ENCODE data around the gene GNG2. TPM values are rescaled to one million over a fixed set of nuclear protein-coding genes. Genes with fewer than 3 reads are reported as not detected.

The GNG2 gene
- total RNA-seq, 2 experiments from 2014 or later = 131 to 132 TPM

DNA sequence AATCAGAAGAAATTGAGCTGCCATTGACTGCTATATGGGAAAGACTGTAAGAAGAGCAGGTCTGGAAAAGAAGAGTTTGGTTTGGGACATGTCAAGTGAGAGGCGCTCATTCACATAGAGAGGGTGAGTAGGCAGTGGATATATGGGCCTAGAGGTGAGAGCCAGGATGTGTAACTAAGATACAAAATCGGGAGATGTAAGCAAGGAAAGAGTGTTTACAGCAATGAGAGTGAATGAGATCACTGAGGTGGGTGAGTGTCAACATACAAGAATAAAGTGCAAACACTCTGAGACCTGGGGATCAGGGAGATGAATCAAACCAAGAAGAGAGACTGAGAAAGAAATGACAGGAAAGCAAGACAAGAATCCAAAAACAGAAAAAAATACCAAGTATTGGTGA is 70.9 kb downstream of the GNG2 start:
- H3K9me3 Mint-ChIP-seq = peaks cover 7% of the 10 kb centered on the region
- no peaks in the 10 kb centered on the region for H3K27me3 Mint-ChIP-seq
- H3K4me1 Mint-ChIP-seq = peaks cover 46% of the 10 kb centered on the region
- DNase-seq = no peak
- peak overlapping the region; percentile 0 for H3K27ac Mint-ChIP-seq
- peaks cover 62% of the 10 kb centered on the region for H3K36me3 Mint-ChIP-seq
- no peak overlapping the region for H3K4me3 Mint-ChIP-seq

DNA sequence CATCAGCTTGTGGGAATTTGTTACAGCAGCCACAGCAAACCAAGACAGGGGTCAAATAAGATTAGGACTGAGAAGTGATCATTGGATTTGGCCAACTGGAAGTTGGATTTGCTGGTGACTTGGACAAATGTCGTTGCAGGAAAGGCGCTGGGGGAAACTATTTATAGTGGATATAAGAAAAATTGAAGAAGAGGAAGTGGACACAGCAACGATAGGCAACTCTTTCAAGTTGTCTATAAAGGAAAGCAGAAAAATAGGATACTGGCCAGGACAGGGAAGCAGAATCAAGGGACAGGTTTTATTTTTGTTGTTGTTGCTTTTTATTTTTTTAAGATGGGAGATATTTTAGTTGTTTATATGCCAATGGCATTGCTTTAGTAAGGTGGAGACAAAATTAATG is 72.8 kb downstream of the GNG2 start:
- Mint-ChIP-seq H3K9me3 (peaks cover 8% of the 10 kb centered on the region), H3K4me3 (no peak overlapping the region), H3K4me1 (peaks cover 52% of the 10 kb centered on the region), H3K27ac (no peak overlapping the region), H3K36me3 (peaks cover 52% of the 10 kb centered on the region), H3K27me3 (no peaks in the 10 kb centered on the region)
- no peak for DNase-seq

- H3K4me1 Mint-ChIP-seq = peaks cover 47% of the 10 kb centered on the region
- no peak overlapping the region for H3K4me3 Mint-ChIP-seq
- peaks cover 9% of the 10 kb centered on the region for H3K9me3 Mint-ChIP-seq
- no peaks in the 10 kb centered on the region for H3K27me3 Mint-ChIP-seq
- peaks cover 58% of the 10 kb centered on the region for H3K36me3 Mint-ChIP-seq
- no peak overlapping the region for H3K27ac Mint-ChIP-seq
- no peak for DNase-seq
These were observed 77.7 kb downstream of the GNG2 start for GRCh38 chr14:51938137-51938536.

DNA sequence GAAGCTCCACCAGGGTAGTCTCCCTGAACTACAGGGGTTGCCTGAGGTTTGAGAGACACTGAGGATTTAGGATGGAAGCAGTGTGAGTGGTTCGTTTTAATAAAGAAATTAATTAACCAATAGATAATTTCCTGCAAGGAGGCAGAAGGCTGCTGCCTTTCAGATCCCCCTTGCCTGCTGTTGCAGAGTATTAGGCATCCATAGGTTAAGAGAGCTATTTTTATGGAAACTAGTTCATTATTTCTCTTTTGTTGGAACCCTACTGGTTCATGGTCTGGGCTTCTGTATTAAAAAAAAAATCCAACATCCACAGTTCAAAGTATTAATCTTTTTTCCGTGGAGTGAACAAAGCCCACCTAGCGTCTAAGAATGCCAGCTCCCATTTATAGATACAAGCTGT is 78.4 kb downstream of the GNG2 start:
- peaks cover 56% of the 10 kb centered on the region for H3K36me3 Mint-ChIP-seq

DNA sequence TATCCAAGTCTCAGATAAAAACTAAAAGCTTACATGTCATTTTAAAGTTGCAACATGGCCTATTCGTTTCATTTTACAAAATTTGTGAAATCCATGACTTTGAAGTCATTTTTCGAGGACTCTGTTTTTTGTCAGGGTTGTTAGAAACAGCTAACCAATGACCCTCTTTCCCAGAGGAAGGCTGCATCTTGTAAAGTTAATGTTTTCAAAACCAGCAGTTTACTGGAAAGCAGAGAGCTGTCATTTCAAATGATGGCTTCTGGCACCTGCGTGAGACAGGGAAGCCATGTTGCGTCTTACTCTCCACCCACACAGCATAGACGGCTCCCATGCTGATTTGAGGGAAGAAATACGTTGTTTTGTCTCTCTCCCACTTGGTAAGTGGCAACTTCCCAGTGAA is 78.8 kb downstream of the GNG2 start:
- Mint-ChIP-seq H3K27me3 (no peaks in the 10 kb centered on the region), H3K4me3 (no peak overlapping the region), H3K36me3 (peaks cover 58% of the 10 kb centered on the region), H3K4me1 (peaks cover 39% of the 10 kb centered on the region), H3K9me3 (peaks cover 11% of the 10 kb centered on the region), H3K27ac (no peak overlapping the region)
- no peak for DNase-seq

More for the DNA sequence above, 78.4 kb downstream of the GNG2 start:
- H3K4me1 Mint-ChIP-seq = peaks cover 41% of the 10 kb centered on the region
- H3K27ac Mint-ChIP-seq = no peak overlapping the region
- no peak overlapping the region for H3K4me3 Mint-ChIP-seq
- DNase-seq = no peak
- H3K9me3 Mint-ChIP-seq = peaks cover 9% of the 10 kb centered on the region
- H3K27me3 Mint-ChIP-seq = no peaks in the 10 kb centered on the region

DNA sequence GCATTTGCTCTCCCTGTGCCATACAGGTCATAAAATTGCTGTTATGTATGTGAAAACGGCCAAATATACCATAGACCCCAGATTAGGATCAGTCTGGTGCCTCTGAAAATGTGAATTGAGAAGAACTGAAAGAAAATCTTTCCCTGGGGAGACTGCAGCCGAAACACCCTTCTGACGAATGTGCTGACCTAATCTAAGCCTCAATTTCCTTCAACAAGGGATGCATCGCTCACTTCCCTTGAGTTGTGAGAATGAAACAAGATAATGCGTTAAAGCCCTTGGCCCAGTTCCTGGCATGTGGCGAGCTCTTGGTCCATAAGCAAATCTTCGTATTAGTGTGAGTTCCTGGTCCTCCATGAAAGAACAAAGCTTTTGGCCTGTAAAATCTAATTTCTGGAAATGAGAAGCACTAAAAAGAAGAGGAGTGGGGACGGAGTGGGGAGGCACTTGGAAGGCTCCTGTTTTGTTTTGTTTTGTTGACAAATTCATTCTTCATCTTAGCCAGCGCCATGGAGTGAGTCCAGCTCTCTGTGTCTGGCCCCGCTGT is 79.4 kb downstream of the GNG2 start:
- no peak overlapping the region for H3K27ac Mint-ChIP-seq
- H3K27me3 Mint-ChIP-seq = no peaks in the 10 kb centered on the region
- H3K36me3 Mint-ChIP-seq = peaks cover 58% of the 10 kb centered on the region
- no peak overlapping the region for H3K4me3 Mint-ChIP-seq
- peaks cover 13% of the 10 kb centered on the region for H3K9me3 Mint-ChIP-seq
- no peak for DNase-seq
- peaks cover 35% of the 10 kb centered on the region for H3K4me1 Mint-ChIP-seq

GRCh38 chr14:51942971-51943370 is 82.6 kb downstream of the GNG2 start:
- DNase-seq = no peak
- Mint-ChIP-seq H3K9me3 (peaks cover 31% of the 10 kb centered on the region), H3K27ac (no peak overlapping the region), H3K36me3 (peaks cover 79% of the 10 kb centered on the region), H3K4me3 (no peak overlapping the region), H3K27me3 (no peaks in the 10 kb centered on the region), H3K4me1 (peaks cover 29% of the 10 kb centered on the region)

- H3K4me1 Mint-ChIP-seq = peaks cover 8% of the 10 kb centered on the region
- H3K4me3 Mint-ChIP-seq = no peak overlapping the region
- H3K36me3 Mint-ChIP-seq = peaks cover 78% of the 10 kb centered on the region
- no peak for DNase-seq
- peaks cover 18% of the 10 kb centered on the region for H3K9me3 Mint-ChIP-seq
- no peaks in the 10 kb centered on the region for H3K27me3 Mint-ChIP-seq
- H3K27ac Mint-ChIP-seq = no peak overlapping the region
These were observed 89.6 kb downstream of the GNG2 start for GRCh38 chr14:51950007-51950406.

GRCh38 chr14:51951656-51952055 is 91.2 kb downstream of the GNG2 start:
- H3K27me3 Mint-ChIP-seq = no peaks in the 10 kb centered on the region
- DNase-seq = no peak
- peaks cover 72% of the 10 kb centered on the region for H3K36me3 Mint-ChIP-seq
- H3K4me3 Mint-ChIP-seq = no peak overlapping the region
- H3K9me3 Mint-ChIP-seq = peaks cover 10% of the 10 kb centered on the region
- no peak overlapping the region for H3K27ac Mint-ChIP-seq
- H3K4me1 Mint-ChIP-seq = peaks cover 6% of the 10 kb centered on the region

- Mint-ChIP-seq H3K36me3 (peaks cover 83% of the 10 kb centered on the region), H3K27ac (no peak overlapping the region), H3K4me1 (peaks cover 12% of the 10 kb centered on the region), H3K4me3 (no peak overlapping the region), H3K9me3 (peaks cover 13% of the 10 kb centered on the region), H3K27me3 (no peaks in the 10 kb centered on the region)
- no peak for DNase-seq
These were observed 93.6 kb downstream of the GNG2 start for GRCh38 chr14:51954031-51954430.

- Mint-ChIP-seq H3K4me1 (peaks cover 10% of the 10 kb centered on the region), H3K36me3 (peaks cover 85% of the 10 kb centered on the region), H3K4me3 (no peak overlapping the region), H3K27me3 (no peaks in the 10 kb centered on the region), H3K9me3 (peaks cover 19% of the 10 kb centered on the region), H3K27ac (no peak overlapping the region)
- no peak for DNase-seq
These were observed 94.2 kb downstream of the GNG2 start for GRCh38 chr14:51954657-51955056.

DNA sequence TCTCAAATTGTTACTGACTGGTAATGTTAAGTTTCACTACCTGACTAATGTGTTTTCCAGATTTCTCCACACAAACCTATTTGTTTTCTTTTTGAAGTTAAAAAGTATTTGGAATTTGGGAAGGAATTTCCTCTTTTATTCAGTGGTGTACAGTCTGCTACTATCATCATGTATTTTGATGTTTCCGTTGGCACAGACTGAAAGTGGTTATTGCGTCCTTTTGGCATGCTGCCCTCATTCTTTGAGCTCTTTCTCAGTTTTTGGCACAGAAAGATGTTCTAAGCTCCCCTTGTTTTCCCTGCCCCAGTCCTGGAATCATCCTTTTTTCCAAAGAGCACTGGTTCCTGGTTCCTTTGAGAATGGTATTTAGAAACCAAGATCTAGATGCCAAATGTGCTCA is 97.5 kb downstream of the GNG2 start:
- peaks cover 29% of the 10 kb centered on the region for H3K4me1 Mint-ChIP-seq
- H3K4me3 Mint-ChIP-seq = no peak overlapping the region

DNA sequence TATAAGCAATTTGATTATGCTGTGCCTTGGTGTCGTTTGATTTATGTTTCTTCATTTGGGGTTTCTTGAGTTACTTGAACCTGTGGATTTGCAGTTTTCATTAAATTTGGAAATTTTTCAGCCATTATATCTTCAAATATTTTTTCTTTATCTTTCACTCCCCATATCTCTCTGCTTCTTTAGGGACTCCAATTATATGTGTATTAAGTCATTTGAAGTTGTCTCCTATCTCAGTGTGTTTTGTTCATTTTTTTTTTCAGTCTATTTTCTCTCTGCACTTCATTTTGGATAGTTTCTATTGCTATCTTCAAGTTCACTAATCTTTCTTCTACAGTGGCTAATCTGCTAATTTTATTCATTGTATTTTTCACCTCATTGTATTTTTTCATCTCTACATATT is 99.5 kb downstream of the GNG2 start:
- no peaks in the 10 kb centered on the region for H3K27me3 Mint-ChIP-seq
- DNase-seq = no peak
- H3K36me3 Mint-ChIP-seq = peaks cover 80% of the 10 kb centered on the region
- H3K9me3 Mint-ChIP-seq = peaks cover 26% of the 10 kb centered on the region
- no peak overlapping the region for H3K4me3 Mint-ChIP-seq
- peaks cover 34% of the 10 kb centered on the region for H3K4me1 Mint-ChIP-seq
- H3K27ac Mint-ChIP-seq = no peak overlapping the region

More for the DNA sequence above, 97.5 kb downstream of the GNG2 start:
- no peak for DNase-seq
- Mint-ChIP-seq H3K36me3 (peaks cover 84% of the 10 kb centered on the region), H3K27ac (no peak overlapping the region), H3K27me3 (no peaks in the 10 kb centered on the region), H3K9me3 (peaks cover 26% of the 10 kb centered on the region)

DNA sequence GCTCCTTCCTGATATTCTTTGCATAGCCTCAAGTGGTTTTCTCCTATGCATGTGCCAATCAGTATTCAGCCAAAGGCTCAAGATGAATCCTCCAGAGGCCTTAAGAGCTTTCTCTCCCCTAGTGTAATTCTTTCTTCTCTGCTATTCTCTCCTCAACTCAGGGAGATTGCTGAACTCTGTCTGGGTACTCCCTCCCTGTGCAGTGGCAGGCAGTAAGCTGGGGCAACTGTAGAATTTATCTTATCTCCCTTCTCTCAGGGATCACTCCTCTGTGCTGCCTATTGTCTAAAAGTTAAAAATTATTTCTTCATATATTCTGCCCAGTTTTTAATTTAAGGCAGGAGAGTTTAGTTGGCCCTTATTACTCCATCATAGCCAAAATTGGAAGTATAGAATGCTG is 100.5 kb downstream of the GNG2 start:
- no peak for DNase-seq
- Mint-ChIP-seq H3K36me3 (peaks cover 76% of the 10 kb centered on the region), H3K4me3 (no peak overlapping the region), H3K27me3 (no peaks in the 10 kb centered on the region), H3K4me1 (peaks cover 38% of the 10 kb centered on the region), H3K27ac (no peak overlapping the region), H3K9me3 (peaks cover 26% of the 10 kb centered on the region)

DNA sequence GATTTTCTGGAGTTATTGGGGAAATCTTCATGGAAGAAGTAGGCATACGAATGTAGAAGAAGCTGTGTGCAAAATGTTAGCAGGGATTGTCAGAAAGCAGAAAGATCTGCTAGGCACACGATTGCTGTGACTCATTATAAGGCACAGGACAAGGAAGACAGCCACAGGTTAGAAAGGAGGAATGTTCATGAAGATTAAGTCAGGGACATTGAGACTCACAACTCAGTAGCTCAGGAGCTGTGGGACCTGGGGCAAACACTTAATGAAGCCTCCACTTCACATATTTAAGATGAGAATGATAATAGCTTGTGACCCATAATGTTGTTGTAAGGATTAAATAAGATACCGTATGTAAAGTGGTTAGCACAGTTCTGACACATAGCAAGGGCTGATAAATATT is 102.3 kb downstream of the GNG2 start:
- H3K9me3 Mint-ChIP-seq = peaks cover 20% of the 10 kb centered on the region
- H3K4me3 Mint-ChIP-seq = peak overlapping the region; percentile 51
- peaks cover 39% of the 10 kb centered on the region for H3K4me1 Mint-ChIP-seq
- no peaks in the 10 kb centered on the region for H3K27me3 Mint-ChIP-seq
- peaks cover 58% of the 10 kb centered on the region for H3K36me3 Mint-ChIP-seq
- no peak for DNase-seq
- peak overlapping the region; percentile 18 for H3K27ac Mint-ChIP-seq

DNA sequence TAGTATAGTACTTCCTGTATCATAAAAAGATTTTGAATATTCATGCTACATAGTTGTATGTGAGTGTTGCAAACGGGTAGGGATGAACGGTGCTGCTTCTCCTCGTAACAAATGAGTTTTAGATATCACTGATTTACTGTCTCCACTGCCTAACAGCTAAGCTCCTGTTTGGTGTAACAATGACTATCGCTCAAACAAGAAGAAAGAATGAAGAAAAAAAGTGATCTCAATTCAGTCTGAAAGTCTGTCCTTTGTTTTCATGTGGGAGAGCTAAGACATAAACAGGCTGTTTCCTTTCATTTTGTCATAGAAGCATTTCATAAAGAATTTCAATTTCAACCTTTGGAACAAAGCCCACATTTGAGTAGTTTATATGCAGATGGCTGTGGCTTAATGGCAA is 102.9 kb downstream of the GNG2 start:
- Mint-ChIP-seq H3K27ac (peak overlapping the region; percentile 43), H3K4me1 (peaks cover 40% of the 10 kb centered on the region), H3K4me3 (peak overlapping the region; percentile 51), H3K36me3 (peaks cover 53% of the 10 kb centered on the region), H3K9me3 (peaks cover 20% of the 10 kb centered on the region), H3K27me3 (no peaks in the 10 kb centered on the region)
- DNase-seq = no peak
